22Rv1 (cell line): ENCODE measurements around the gene DHRS12.

ENCODE experiments used
- ZFX ChIP-seq: fragments of 450-650 bp; IDR thresholded peaks from 2 replicates; pipeline ENCODE4 v1.6.1; 2017; ENCODE audit warnings: antibody characterized with exemption, borderline replicate concordance
- TF ChIP-seq, protein P1 (sequence below): fragments of 450-650 bp; IDR thresholded peaks from 2 replicates; pipeline ENCODE4 v1.5.1; 2017; ENCODE audit warnings: mild to moderate bottlenecking

DNA sequence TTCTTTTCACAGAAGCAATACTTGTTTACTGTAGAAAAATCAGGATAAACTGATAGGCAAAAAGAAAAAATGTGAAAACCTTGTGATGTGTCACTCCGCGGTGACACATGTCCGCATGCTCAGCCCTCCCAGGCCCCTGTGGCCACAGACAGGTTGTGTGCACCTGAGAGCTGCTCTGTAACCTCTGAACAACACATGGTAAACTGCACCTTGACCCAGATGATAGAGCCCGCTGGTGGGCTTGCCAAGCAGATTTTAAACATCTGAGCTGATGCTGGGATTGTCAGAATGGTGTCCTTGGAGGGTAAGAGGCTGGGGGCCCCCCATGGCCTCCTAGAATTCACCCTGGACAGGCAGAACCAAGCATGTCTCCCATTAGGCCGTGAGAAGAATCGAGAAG lies 33.8 kb downstream of the DHRS12 start:
- TF ChIP-seq, protein P1, sequence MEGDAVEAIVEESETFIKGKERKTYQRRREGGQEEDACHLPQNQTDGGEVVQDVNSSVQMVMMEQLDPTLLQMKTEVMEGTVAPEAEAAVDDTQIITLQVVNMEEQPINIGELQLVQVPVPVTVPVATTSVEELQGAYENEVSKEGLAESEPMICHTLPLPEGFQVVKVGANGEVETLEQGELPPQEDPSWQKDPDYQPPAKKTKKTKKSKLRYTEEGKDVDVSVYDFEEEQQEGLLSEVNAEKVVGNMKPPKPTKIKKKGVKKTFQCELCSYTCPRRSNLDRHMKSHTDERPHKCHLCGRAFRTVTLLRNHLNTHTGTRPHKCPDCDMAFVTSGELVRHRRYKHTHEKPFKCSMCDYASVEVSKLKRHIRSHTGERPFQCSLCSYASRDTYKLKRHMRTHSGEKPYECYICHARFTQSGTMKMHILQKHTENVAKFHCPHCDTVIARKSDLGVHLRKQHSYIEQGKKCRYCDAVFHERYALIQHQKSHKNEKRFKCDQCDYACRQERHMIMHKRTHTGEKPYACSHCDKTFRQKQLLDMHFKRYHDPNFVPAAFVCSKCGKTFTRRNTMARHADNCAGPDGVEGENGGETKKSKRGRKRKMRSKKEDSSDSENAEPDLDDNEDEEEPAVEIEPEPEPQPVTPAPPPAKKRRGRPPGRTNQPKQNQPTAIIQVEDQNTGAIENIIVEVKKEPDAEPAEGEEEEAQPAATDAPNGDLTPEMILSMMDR, result no peak
- no peak for TF ChIP-seq ZFX
